ENCODE results near the gene TBC1D16. TPM values are rescaled to one million over a fixed set of nuclear protein-coding genes. Genes with fewer than 3 reads are reported as not detected.
A peak's percentile ranks its signal among the peaks of the same experiment; 100 is the strongest.
"Not testable (repeated sequence)": the region's sequence is repeated elsewhere in the genome, so short reads cannot be mapped to it uniquely, and the experiment has no call there.

Gene TBC1D16
- total RNA-seq, 1 donor from 2014 or later = 44.9 TPM

- DNase-seq = no peak
Observed at GRCh38 chr17:79971651-79972050, 64.0 kb downstream of the TBC1D16 start.

- peak; percentile 74 for DNase-seq
Observed at GRCh38 chr17:79970576-79971068, 65.0 kb downstream of the TBC1D16 start.

GRCh38 chr17:79969906-79970305 is 65.8 kb downstream of the TBC1D16 start:
- DNase-seq = no peak

- DNase-seq = no peak
Observed at GRCh38 chr17:79968116-79968515, 67.6 kb downstream of the TBC1D16 start.

- DNase-seq = no peak
Observed at GRCh38 chr17:79966681-79967080, 69.0 kb downstream of the TBC1D16 start.

GRCh38 chr17:79965806-79966205 is 69.9 kb downstream of the TBC1D16 start:
- peak; percentile 30 for DNase-seq

- DNase-seq = not testable (repeated sequence)
Observed at GRCh38 chr17:79962467-79962866, 73.2 kb downstream of the TBC1D16 start.

- DNase-seq = not testable (repeated sequence)
Observed at GRCh38 chr17:79961567-79961966, 74.1 kb downstream of the TBC1D16 start.

- peak; percentile 89 for DNase-seq
Observed at GRCh38 chr17:79960788-79961522, 74.7 kb downstream of the TBC1D16 start.

- no peak for DNase-seq
Observed at GRCh38 chr17:79959042-79959441, 76.6 kb downstream of the TBC1D16 start.

GRCh38 chr17:79956853-79957252 is 78.8 kb downstream of the TBC1D16 start:
- no peak for DNase-seq

- DNase-seq = not testable (repeated sequence)
Observed at GRCh38 chr17:79956441-79956735, 79.3 kb downstream of the TBC1D16 start.

- no peak for DNase-seq
Observed at GRCh38 chr17:79955691-79956440, 79.8 kb downstream of the TBC1D16 start.

GRCh38 chr17:79955167-79955549 is 80.5 kb downstream of the TBC1D16 start:
- no peak for DNase-seq

- DNase-seq = no peak
Observed at GRCh38 chr17:79954281-79955166, 81.1 kb downstream of the TBC1D16 start.

GRCh38 chr17:79953335-79953734 is 82.3 kb downstream of the TBC1D16 start:
- DNase-seq = no peak

GRCh38 chr17:79952901-79953300 is 82.8 kb downstream of the TBC1D16 start:
- no peak for DNase-seq

GRCh38 chr17:79952265-79952877 is 83.3 kb downstream of the TBC1D16 start:
- DNase-seq = no peak

GRCh38 chr17:79951361-79952264 is 84.1 kb downstream of the TBC1D16 start:
- DNase-seq = peak; percentile 60

- no peak for DNase-seq
Observed at GRCh38 chr17:79950751-79951150, 84.9 kb downstream of the TBC1D16 start.

GRCh38 chr17:79950306-79950705 is 85.4 kb downstream of the TBC1D16 start:
- no peak for DNase-seq
